Midbrain (tissue), 1 donor: ENCODE data around the gene C3.
"Not testable (repeated sequence)": the region's sequence is repeated elsewhere in the genome, so short reads cannot be mapped to it uniquely, and the experiment has no call there.

Experiments
- DNase-seq: peaks from one replicate; lab custom pipeline; 2025; lab: John Stamatoyannopoulos, UW

C3 gene

DNA sequence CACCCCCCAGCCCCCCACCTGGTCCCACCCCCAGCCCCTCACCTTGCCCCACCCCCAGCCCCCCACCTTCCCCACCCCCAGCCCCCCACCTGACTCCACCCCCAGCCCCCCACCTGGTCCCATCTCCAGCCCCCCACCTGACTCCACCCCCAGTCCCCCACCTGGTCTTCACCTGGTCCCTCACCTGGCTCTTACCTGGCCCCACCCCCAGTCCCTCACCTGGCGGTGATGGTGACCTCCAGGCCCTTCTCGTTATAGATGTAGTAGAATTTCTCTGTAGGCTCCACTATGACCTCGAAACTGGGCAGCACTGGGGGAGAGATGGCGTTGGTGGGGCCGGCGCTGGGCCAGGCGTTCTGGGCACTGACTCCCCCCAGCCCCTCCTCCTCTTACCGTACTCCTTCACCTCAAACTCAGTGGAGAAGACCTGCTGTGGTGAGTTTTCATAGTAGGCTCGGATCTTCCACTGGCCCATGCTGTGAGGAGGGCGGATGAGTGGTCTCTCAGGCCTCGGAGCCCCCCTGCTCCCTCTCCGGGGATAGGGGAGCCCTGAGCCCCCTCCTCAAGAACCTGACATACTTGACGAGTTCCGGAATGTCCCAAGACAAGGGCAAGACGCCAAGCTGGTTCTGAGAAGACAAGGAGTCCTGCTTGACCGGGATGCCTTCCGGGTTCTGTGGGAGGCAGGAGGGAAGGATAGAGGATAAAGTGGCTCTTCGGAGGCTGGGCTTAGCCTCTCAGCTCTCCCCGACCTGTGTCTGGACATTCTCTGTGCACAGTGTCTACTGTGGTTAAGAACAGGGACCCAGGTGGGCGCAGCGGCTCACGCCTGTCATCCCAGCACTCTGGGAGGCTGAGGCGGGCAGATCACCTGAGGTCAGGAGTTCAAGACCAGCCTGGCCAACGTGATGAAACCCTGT, 6.4 kb downstream of the C3 start:
- DNase-seq: no peak

- DNase-seq: no peak
Measured at GRCh38 chr19:6712692-6713670, 7.5 kb downstream of the C3 start.

DNA sequence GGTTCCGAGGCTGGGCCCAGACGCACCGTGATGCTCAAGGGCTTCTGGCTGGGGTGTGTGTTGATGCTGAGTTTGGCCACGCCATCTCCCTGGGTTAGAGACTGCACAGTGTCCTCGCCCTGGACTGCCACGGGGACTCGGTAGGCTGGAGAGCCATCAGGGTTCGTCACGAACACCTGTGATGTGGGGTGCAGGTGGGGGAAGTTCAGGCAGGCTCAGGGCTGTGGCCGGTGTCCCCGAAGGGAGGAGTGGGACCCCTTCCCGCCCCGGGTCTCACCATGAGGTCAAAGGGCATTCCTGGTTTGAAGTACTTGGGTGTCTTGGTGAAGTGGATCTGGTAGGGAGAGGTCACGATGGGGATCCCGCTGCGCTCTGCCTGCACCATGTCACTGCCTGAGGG, 8.2 kb downstream of the C3 start:
- no peak for DNase-seq

GRCh38 chr19:6711605-6712004, 8.8 kb downstream of the C3 start:
- no peak for DNase-seq

DNA sequence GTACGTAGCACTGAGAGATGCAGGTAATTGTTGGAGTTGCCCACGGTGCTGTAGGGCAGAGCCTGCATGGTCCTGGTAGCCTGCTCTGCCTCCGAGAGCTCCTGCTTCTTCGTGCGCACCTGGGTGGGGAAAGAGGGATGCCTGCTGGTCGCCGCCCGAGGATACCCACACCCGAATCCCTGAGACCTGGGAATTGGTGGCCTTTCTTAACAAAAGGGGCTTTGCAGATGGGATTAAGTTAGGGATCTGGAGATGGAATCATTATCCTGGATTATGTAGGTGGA, 9.4 kb downstream of the C3 start:
- no peak for DNase-seq

- no peak for DNase-seq
Measured at GRCh38 chr19:6710273-6711077, 10.0 kb downstream of the C3 start.

DNA sequence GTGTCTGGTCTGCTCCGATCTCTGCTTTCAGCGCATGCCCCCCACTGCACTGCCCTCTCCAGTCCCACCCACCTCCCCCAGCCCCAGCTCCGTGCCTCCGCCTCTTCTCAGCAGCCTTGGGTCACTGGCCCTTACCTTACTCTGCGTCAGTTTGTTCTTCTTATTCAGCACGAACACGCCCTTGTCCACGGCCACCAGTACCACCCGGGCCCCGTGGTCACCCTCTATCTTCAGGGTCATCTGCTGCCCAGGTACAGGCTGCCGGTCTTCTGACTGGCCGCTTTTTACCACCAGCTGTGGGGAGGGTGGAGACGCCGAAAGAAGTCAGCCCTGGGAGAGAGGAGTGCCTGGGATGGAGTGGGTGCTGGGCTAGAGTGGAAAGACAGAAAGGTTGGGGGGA, 10.9 kb downstream of the C3 start:
- DNase-seq: no peak

DNA sequence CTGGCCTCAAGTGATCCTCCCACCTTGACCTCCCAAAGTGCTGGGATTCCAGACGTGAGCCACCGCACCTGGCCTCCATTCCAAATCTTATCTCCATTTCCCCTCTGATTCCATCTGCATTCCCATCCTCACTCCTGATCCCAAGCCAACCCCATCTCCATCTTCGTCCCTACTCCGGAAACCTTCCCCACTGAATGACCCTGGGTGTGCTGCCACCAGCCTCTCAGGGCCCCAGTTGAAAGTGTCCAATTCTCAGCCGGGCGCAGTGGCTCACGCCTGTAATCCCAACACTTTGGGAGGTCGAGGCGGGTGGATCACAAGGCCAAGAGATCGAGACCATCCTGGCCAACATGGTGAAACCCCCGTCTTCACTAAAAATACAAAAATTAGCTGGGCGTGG, 11.5 kb downstream of the C3 start:
- not testable (repeated sequence) for DNase-seq

- DNase-seq: no peak
Measured at GRCh38 chr19:6708346-6708745, 12.1 kb downstream of the C3 start.

DNA sequence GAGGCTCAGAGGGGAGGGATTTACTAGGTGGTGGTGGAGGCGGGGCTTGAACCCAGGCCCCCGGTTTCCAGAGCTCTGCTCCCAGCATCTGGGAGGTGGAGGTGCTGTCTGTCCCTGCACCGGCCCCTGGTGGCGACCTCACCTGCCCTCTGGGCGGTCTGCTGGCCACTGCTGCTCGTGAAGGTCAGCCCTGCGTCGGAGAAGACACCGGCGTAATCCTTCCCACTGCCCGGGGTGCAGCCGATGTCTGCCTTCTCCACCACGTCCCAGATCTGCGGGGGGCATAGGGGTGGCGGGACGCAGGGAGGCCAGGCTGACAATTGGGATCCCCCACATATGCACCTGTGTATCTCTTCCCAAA, 12.8 kb downstream of the C3 start:
- no peak for DNase-seq

DNA sequence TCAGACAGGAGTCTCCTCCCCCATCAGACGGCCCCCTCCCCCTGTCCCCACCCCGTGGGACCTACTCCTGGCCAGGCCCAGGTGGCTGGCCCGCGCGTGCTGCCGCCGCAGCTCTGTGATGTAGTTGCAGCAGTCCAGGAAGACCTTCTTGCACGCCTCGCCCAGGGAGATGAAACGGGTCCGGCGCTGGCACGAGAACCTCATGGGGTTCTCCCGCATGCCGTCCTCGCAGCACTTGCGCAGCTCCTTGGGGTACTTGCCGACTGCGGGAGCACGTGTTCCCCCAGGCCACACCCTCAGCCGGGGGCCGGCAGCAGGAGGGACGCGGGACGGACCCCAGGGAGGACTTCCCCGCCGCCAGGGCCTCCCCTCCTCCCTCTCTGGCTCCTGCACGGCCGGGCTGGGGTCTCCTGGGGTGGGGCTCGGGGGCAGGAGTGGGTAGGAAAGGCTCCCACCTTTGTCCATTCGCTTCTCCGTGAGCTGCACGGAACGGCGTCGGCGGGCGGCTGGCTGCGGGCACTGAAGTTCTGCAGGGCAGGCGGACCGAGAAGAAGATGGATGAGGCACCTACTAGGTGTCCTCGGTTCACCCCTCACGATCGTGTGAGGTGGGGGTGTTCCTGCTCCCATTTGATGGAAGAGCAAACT, 13.3 kb downstream of the C3 start:
- no peak for DNase-seq

DNA sequence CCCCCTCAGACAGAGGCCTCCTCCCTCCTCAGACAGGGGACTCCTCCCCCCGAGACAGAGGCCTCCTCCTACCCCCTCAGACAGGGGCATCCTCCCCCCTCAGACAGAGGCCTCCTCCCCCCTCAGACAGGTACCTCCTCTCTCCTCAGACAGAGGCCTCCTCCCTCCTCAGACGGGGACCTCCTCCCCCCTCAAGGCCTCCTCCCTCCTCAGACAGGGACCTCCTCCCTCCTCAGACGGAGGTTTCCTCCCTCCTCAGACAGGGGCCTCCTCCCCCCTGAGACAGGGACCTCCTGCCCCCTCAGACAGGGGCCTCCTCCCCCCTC, 13.9 kb downstream of the C3 start:
- DNase-seq: no peak

DNA sequence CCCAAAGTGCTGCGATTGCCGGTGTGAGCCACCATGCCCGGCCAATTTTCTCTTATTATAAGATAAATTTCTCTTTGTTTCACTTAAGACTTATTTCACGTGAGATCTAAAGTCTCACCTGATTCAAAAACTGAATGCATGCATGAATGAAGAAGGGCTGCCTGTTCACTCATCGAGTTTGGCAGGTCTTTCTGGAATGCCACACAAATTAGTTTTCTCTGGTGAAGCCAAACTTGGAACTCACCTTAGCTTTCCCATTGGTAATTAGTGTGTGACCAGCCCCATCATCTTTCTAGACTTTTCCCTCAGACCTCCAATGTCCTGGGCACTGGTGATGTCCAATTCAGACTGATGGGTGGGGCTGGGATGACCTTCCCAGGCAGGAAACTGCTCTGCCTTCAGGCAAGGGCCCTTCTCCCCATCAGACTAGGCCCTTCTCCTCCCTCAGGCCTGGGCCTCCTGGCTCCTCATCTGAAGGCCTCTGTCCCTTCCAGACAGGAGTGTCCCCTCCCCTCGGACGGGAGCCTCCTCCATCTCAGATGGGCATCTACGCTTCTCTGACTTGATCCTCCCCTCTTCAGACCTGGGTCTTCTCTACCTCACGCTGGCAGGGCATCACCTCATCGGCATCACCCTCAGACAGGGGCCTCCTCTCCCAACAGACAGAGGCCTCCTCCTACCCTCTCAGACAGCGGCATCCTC, 14.4 kb downstream of the C3 start:
- DNase-seq: no peak

- DNase-seq: no peak
Measured at GRCh38 chr19:6700586-6701316, 19.7 kb downstream of the C3 start.

DNA sequence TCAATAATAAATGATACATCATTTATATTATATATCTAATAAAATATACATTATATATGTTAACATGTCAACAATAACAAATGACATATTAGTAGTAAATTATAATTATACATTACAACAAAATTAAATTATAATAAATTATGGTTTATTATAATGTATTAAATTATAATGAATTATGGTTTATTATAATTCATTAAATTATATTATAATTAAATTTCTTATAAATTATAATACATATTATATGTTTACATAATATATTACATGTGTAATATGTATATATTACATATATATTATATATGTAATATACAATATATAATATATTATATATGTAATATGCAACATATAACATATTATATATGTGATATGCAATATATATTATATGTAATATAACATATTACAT, 20.5 kb downstream of the C3 start:
- DNase-seq: no peak

DNA sequence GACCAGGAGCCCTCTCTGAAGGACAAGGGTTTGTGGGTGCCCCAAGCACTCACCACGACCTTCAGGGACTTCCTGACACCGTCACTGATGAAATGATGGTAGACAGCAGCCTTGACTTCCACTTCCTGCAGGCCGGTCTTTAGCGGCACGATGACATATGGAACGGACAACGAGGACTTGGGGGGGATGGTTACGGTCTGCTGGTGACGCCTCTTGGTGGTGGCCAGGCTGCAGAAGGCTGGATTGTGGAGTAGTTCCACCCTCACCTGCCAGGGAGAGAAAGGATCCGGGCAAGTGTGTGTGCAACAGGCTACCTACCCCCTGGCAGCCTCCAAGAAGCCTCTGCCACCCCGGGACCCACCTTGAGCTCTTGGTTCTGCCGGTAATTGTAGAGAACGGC, 23.2 kb downstream of the C3 start:
- DNase-seq: no peak

DNA sequence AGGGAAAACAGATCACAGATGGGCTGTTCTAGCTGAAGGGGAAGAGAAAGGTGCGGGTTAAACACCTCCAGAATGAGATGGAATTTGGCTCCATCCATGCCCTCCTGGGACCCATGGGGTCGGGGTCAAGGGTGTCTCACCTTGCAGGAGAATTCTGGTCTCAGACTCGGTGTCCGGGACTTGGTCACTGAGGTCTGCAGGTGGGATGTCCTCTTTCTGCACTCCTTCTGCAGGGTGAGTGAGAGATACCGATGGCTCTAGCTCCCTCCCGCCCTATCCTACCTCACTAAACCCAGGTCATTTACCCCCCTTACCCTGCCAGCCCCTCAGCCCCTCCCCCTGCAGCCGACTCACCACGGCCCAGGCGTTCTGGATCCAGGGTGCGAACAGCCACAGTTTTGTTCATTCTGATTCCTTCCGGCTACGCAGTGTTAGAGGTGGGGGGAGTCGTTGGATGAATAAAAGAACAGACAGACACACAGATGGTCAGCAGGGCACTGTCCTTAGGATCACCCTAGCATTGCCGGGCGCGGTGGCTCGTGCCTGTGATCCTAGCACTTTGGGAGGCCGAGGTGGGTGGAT, 24.1 kb downstream of the C3 start:
- no peak for DNase-seq

- DNase-seq: no peak
Measured at GRCh38 chr19:6694147-6694815, 26.2 kb downstream of the C3 start.

DNA sequence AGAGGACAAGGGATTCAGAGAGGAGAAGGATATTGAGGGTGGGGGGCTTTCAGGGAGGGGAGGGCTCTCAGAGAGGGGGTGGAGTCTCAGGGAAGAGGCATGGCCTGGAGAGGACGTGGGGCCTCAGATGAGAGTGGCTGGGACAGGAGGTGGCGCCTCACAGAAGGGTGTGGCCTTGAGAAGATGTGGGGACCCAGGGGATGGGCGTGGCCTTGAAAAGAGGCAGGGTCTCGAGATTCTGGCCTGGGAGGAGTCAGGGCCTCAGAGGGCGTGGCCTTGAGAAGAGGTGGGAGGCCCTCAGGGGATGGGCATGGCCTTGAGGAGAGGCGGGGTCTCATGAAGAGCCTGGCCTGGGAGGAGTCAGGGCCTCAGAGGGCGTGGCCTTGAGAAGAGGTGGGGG, 26.8 kb downstream of the C3 start:
- no peak for DNase-seq

GRCh38 chr19:6693056-6693471, 27.4 kb downstream of the C3 start:
- DNase-seq: no peak
